CD4-positive, alpha-beta T cell treated with Interferon alpha-2 for 1 hour (primary cell): ENCODE measurements around the gene REV1.

Experiments used
- DNase-seq, 2 donors: peaks; one replicate each; pipeline ENCODE4 v3.0.0-alpha.2; 2020 to 2022

REV1 gene

DNA sequence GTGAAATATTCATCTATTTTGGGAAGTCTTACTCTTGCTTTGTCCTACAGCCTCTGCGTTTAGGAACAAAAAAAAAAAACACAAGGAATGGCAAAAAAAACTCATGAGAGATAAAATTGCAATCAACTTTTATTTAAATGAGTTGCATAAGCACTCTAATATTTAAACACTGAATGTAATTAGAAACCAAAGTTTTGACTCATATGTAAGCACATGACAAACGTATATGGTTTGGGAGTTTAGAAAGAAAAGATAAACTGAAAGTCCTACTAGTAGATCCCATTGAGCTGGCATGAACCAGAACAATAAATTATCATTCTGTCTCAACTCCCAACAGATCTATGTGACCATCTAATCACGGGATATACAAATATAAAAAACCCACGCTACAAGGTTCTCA, 44.8 kb downstream of the REV1 start:
- no peak for DNase-seq

DNA sequence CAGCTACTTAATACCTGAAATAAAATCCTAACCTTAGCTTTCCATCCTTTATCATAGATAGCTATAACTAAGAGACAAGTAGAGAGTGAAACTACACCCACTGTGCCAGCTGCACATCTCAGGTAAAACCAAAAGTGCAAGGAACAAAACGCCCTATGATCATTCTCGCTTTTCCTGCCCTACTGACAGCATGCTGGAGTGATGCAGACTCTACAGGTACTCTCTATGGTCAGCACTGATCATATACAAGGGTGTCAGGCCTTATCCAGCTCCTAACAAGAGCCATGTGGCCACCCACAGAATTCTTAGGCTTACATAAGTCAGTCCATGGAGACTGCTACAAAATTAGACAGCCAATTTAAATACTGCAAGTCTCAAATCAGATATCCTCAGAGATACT, 45.6 kb downstream of the REV1 start:
- DNase-seq, result no peak

- DNase-seq, result no peak
Measured at GRCh38 chr2:99442837-99443236, 47.0 kb downstream of the REV1 start.

- no peak for DNase-seq
Measured at GRCh38 chr2:99439971-99440505, 49.8 kb downstream of the REV1 start.

- no peak for DNase-seq
Measured at GRCh38 chr2:99436874-99437273, 52.9 kb downstream of the REV1 start.

GRCh38 chr2:99433340-99433739, 56.5 kb downstream of the REV1 start:
- no peak for DNase-seq

DNA sequence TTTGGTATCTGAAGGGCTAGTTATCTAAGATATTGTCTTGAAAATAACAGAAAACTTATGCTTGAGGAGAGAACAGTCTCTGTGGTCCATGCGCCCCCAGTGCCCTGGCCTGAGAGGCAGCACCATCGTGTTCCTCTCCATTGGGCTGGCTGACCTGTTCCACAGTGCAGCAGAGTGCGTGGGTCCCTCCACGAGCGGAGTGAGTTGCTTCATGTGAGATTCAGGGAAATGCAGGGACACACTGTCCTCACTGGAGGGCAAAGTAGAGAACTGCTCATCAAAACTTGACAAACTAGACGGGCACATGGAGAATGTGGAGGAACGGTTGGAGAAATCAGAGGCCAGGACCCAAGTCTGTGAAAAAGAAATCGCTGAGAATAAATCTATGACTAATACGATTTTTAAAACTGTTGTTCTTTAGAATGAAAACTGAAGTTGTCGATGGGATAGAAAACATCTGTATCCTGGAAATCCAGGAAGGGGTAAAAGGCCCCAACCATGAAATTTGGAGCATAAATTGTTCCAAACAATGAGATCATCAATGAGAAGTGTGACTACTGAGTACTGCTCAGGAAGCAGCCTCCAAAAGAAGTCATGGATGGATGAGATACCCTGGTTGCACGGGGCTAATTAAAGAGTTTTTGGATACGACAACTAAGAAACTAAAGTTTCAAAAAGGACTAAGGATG, 58.1 kb downstream of the REV1 start:
- DNase-seq, result no peak

DNA sequence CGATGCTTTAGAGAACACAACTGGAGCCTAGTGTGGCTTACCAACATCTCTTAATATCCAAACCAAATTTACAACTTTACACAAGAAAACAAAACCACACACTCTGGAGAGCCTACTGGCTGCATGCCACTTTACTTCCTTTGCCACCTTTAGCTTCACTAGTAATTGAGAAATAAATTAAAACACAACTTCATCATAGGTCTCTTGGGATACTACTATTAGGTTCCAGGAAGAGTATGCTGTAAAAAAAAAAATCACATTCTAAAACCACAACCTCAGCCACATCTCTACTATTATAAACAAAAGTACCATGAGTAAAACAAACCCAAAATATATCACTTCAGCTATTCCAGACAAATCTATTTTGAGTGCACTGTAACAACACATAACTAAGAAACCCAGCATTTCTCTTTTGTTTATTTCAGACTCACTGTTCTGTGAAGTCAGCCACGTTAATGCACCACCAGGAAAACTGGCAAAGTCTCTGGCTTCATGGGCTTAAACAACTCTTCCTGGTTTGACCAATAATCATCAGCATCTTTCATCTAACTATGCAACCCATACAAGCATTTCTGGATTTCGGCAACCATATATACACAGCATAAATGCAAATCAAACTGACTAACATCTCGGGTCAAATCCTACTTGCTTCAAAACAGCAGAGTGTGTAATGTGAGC, 59.1 kb downstream of the REV1 start:
- no peak for DNase-seq

- no peak for DNase-seq
Measured at GRCh38 chr2:99425022-99425421, 64.8 kb downstream of the REV1 start.

DNA sequence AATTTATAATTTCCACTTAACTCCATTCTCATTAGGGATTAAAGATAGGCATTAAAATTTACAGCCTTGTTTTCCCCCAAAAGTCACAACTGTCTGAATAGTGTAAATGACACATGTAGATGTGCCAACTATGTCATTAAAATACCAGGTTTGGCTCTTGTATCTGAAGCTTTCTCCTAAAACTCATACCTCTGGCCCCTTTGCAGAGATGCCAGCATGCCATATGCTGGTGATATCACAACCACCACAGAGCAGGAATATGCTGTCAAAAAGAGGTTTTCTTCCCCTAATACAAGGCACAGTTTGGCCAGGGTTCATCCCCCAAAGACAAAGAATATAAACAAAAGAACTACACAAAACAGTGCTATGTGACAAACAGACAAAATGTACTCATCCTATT, 65.4 kb downstream of the REV1 start:
- DNase-seq, result no peak

DNA sequence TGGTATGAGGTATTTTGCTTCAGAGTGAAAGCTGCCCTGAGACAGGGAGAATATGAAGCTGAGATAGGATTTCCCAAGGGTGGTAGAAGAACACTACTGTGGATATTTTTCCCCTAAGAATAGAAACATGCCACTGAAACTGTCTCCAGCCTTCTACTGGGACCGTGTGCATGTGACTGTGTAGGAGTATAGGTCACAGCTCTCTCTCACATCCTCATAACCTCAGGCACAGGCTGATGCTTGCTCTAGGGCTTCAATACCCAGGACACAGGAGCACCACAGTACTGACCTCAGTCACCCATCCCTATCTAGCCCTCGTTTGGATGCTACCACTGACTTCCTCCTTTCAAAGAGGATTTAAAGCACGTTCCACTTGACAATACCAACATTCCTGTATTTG, 67.2 kb downstream of the REV1 start:
- no peak for DNase-seq

DNA sequence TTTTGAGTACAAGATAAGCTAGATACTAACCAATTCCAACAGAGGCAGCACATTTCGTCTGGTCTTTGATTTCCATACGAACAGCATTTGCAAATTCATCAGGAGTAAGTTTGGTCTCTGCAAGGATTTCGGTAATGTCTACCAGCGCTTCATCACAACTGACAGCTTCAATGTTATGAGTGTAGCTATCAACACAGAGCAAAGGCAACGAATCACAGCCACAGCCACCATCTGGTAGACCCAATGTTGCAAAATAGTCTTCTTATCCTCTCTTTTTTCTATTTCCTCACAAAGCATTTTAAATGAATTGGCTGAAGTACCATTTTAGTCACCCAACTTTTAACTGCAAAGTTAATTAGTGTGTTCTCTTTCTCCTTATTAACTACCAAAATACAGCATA, 68.3 kb downstream of the REV1 start:
- no peak for DNase-seq

GRCh38 chr2:99420751-99421299, 69.0 kb downstream of the REV1 start:
- no peak for DNase-seq

DNA sequence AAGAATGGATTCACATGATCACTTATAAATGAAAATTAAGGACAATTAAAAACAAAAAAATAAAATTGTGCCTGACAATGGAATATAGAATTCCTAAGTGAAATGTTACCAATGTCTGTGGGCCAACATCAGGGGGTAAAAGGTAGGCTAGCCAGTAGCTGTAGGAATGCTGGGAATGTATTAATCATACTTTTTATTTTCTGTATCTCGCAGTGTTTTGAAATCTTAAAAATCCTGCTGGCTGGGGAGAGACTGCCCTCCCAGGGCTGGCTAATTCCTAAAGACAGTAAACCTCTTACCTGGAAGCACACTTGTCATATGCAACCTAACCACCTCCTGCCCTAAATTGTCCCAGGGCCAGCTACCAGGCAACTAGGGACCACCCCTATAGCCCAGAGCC, 69.8 kb downstream of the REV1 start:
- no peak for DNase-seq

GRCh38 chr2:99417396-99417795, 72.4 kb downstream of the REV1 start:
- no peak for DNase-seq

GRCh38 chr2:99414566-99414965, 75.3 kb downstream of the REV1 start:
- no peak for DNase-seq

DNA sequence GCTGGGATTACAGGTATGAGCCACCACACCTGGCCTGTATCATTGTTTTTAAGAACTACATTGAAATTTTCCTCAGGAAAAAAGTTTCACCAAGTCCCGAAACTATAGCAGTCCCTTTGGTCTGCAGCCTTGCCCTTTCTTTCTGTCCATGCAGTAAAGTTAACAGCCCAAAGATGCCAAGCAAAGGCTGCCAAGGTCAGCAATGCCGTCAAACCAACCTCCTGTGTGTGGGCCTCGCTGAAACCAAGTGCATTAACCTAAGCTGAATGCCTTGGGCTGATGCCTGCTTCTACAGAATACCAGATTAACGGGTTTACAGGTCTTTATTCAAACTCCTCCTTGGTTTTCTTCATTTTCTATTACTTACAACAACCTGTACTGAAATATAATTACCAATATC, 79.5 kb downstream of the REV1 start:
- DNase-seq, result no peak

GRCh38 chr2:99406137-99406536, 83.7 kb downstream of the REV1 start:
- DNase-seq, result no peak

- no peak for DNase-seq
Measured at GRCh38 chr2:99404797-99405669, 84.8 kb downstream of the REV1 start.

DNA sequence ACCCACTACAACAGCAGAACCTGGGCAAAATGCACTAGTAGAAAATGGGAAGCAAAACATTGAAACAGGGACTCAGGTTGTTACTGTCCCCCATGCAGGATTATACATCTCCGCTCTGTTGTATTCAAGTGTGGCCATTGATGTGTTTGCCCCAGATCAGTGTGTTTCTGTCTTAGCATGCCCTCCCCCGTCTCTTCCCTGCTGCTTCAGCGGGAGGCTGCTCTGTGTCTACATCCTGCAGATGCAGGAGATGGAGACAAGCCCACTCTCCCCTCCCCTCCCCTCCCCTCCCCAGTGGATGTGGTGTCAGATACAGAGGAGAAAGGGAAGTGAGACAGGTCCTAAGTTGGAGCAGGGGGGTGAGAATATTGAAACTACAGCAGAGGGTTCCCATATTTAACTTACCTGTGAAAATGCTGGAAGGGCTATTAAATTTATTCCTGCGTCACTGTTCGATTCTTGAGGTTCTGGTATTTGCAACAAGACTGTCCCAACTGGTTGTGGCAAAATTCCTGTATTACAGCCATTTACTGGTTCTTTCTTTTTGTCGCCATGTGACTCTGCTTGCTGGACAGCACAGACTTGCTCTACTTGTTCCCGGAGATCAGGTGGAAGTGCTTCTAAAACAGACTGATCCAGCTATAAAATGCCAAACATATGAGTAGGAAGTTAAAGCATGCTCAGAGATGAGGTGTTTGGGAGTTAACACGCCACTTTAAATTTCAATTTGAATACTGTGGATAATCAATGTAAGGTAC, 85.6 kb downstream of the REV1 start:
- no peak for DNase-seq

- peak in 1 of 2 donors; percentile 5 for DNase-seq
Measured at GRCh38 chr2:99403524-99403923, 86.3 kb downstream of the REV1 start.

DNA sequence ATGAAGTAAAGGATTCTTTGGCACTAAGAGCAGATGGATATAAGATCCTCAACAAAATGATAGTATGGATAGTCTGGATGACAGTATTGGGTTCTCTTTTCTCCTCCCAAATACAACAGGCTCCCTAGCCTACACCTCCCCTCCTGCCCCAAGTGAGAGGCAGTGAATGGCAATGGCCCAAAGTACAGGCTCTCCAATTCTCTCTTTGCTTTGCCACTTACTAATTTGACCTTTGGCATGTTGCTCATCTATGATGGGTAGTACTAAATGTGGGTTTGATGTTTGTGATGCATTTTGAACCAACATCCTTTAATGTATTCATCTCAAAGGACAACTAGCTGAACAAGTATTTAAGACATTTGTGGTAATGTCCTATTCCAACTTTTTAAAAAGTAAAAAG, 86.7 kb downstream of the REV1 start:
- DNase-seq, result no peak

- no peak for DNase-seq
Measured at GRCh38 chr2:99401841-99402240, 88.0 kb downstream of the REV1 start.
